AG04450 (cell line): ENCODE results near the gene ANO9. TPM values are rescaled to one million over a fixed set of nuclear protein-coding genes. Genes with fewer than 3 reads are reported as not detected.
A peak's percentile ranks its signal among the peaks of the same experiment; 100 is the strongest.

Experiments used
- CTCF ChIA-PET: fragments of 300-600, 350-600 bp; formaldehyde crosslinking; extraction: SDS; loops from one replicate; lab custom pipeline; 2022; ENCODE audit warnings: antibody characterized with exemption, inconsistent platforms; lab: Charles Lee
- POLR2A ChIA-PET: fragments of 350-600 bp; formaldehyde crosslinking; extraction: SDS; loops from one replicate; lab custom pipeline; 2021; ENCODE audit warnings: antibody characterized with exemption, inconsistent platforms; lab: Yijun Ruan, JAX
- DNase-seq: peaks from one replicate; pipeline ENCODE4 v3.0.0-alpha.2; 2011; ENCODE audit warnings: low read depth, low spot score
- H3K27ac ChIP-seq: one replicate; pipeline ENCODE4 v1.5.1; 2012; ENCODE audit warnings: low read depth, low read length, control low read depth
- H3K27me3 ChIP-seq: one replicate; pipeline ENCODE4 v1.6.0; 2012; ENCODE audit warnings: low read length; ENCODE audit not compliant: control insufficient read depth, insufficient read depth
- H3K4me3 ChIP-seq: 2 replicates; pipeline ENCODE4 v1.5.1; 2011; ENCODE audit warnings: mild to moderate bottlenecking, low read depth, low read length, control low read depth
- H3K9me3 ChIP-seq: 2 replicates; pipeline ENCODE4 v1.5.1; 2012; ENCODE audit warnings: low read length; ENCODE audit not compliant: control insufficient read depth, insufficient read depth
- polyA plus RNA-seq: library from polyadenylated mRNA; depleted of rRNA; stranded (reverse); fragments of >200 nt; gene quantifications from 2 replicates; pipeline ENCODE4 v1.2.3, GENCODE V29; 2011
- TF ChIP-seq, protein P1 (sequence below): IDR thresholded peaks from 2 replicates; pipeline ENCODE4 v1.5.1; 2011; ENCODE audit warnings: low read depth, low read length, control low read depth, inconsistent platforms

Gene ANO9
- polyA plus RNA-seq, 1 experiment: 0.10 TPM

DNA sequence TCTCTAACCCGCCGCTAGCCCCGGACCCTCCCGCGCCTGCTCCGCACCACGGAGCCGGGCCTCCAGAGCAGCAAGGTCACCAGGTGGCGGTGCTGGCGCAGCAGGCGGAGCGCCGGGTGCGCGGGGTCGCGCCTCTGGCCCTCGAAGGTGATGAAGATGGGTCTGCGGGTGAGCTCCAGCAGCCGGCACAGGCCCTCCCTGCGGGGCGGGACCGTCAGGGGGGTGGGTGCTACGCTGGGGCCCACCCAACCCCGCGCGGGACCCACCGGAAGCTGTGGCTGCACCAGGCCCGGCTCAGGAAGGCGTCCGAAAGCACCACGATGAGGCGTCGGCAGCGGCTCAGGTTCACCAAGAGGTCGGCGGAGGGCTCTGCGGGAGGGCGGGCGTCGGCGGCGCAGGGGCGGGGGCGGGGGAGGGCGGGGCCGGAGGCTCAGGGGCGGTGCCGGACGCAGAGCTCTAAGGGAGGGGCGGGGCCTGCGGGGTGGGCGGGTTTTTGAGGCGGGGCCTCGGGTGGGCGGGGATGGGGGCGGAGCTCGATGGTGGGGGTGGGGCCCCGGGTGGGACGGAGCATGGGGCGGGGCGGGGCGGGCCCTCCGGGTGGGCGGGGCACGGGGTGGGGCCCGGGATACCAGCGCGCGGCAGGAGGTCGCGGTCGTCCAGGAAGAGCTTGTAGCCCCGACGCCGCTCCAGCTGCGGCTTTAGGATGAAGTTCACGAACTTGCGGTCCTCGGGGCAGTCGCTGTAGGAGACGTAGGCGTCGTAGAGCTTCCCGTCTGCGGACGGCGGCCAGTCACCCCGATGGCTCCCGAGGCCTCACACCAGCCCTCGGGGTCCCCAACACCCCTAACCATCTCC lies 34.8 kb downstream of the ANO9 start:
- peaks cover 4% of the 10 kb centered on the region; the same call in 1 of the 2 replicates for H3K9me3 ChIP-seq
- H3K4me3 ChIP-seq: peak overlapping the region; percentile 68
- peak; percentile 41 for DNase-seq
- no peak overlapping the region for H3K27ac ChIP-seq
- TF ChIP-seq, protein P1, sequence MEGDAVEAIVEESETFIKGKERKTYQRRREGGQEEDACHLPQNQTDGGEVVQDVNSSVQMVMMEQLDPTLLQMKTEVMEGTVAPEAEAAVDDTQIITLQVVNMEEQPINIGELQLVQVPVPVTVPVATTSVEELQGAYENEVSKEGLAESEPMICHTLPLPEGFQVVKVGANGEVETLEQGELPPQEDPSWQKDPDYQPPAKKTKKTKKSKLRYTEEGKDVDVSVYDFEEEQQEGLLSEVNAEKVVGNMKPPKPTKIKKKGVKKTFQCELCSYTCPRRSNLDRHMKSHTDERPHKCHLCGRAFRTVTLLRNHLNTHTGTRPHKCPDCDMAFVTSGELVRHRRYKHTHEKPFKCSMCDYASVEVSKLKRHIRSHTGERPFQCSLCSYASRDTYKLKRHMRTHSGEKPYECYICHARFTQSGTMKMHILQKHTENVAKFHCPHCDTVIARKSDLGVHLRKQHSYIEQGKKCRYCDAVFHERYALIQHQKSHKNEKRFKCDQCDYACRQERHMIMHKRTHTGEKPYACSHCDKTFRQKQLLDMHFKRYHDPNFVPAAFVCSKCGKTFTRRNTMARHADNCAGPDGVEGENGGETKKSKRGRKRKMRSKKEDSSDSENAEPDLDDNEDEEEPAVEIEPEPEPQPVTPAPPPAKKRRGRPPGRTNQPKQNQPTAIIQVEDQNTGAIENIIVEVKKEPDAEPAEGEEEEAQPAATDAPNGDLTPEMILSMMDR: no peak
- H3K27me3 ChIP-seq: no peaks in the 10 kb centered on the region
- POLR2A ChIA-PET: interaction anchor here (0.5 to 1.3 kb wide), 6 partner anchors 10 to 200 kb away, joined by 3 to 4 read pairs (median 3); partner anchors contain the start of genes BET1L and PKP3
- CTCF ChIA-PET: interaction anchor here (1.0 to 2.1 kb wide), 3 partner anchors 41 to 44 kb away, joined by 3 to 18 read pairs (median 3); no protein-coding TSS in a partner anchor

DNA sequence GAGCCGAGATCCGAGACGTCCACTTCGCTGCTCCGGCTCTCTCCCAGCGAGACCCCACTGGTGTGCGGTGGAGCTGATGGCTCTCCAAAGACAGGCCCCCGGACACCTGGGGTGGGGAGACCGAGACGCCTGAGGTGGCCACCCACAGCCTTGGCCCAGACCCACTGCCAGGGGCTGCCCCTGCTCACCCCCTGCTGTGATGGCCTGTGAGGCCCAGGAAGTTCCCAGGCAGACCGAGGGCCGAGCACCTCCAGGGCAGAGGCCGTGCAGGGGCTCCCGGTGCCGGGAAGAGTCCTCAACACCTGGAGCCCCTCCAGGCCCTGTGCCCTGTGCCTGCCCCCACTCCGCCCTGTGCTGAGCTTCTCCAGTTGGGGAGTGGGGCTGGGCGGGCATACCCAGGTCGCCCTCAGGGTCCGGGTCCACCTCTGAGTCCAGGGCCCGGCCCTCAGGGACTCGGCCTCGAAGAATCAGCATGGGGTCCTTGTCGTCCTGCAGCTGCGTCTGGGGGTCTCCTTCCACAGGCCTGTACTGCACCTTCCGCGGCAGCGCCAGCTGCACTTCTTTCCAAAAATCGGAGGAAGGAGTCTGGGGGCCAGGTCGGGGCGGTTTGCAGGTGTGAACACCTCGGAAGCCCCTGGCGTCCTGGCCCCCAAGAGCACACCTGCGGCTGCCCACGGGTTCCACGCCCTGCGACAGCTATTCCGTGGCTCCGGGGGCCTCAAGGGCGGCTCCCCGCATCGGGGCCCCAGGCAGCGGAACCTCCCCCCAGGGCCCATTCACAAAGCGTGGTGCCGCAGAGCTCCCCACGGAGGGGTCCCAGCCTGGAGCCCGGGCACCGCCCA lies 35.6 kb downstream of the ANO9 start:
- POLR2A ChIA-PET: interaction anchor here (0.5 to 1.3 kb wide), 4 partner anchors 10 to 199 kb away, joined by 3 to 4 read pairs (median 3); partner anchors contain the start of gene BET1L
- Histone ChIP-seq H3K9me3 (peaks cover 4% of the 10 kb centered on the region; the same call in 1 of the 2 replicates), H3K27me3 (no peaks in the 10 kb centered on the region), H3K4me3 (peak overlapping the region; percentile 68), H3K27ac (no peak overlapping the region)
- TF ChIP-seq, protein P1: no peak
- CTCF ChIA-PET: interaction anchor here (1.0 to 2.1 kb wide), 2 partner anchors 42 to 43 kb away, joined by 3 to 18 read pairs; no protein-coding TSS in a partner anchor
- no peak for DNase-seq

DNA sequence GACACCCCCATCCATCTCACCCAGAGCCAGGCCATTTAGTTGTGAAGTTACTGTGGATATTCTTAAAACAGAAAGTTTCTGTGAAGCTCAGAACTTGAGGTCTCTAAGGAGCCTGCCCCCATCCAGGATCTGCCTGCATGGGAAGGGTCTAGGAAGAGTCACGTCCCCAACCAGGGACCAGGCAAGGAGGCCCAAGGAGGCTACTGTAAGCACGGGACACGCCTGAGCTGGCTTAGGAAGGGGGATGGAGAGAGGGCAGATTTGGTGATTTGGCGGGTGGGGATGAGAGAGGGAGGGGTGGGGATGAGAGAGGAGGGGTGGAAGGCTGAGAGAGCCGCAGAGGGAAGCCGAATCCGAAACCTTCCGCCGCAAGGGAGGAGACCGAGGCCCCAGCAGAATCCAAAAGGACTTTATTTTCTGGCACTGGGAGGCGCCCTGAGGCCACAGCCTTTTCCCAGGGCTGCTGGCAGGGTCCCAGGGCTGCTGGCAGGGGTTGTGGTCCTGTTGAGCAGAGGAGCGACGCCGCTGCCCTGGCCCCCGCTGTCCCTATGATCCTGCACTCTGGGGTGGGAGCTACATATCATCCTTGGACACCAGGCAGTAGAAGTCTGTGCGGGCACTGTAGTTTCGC lies 36.4 kb downstream of the ANO9 start:
- Histone ChIP-seq H3K9me3 (peaks cover 4% of the 10 kb centered on the region; the same call in 1 of the 2 replicates), H3K4me3 (no peak overlapping the region), H3K27me3 (no peaks in the 10 kb centered on the region), H3K27ac (no peak overlapping the region)
- CTCF ChIA-PET: interaction anchor here (0.9 to 2.1 kb wide), 2 partner anchors 42 to 43 kb away, joined by 3 to 18 read pairs; no protein-coding TSS in a partner anchor
- DNase-seq: no peak
- POLR2A ChIA-PET: no interaction called here
- TF ChIP-seq, protein P1: no peak

DNA sequence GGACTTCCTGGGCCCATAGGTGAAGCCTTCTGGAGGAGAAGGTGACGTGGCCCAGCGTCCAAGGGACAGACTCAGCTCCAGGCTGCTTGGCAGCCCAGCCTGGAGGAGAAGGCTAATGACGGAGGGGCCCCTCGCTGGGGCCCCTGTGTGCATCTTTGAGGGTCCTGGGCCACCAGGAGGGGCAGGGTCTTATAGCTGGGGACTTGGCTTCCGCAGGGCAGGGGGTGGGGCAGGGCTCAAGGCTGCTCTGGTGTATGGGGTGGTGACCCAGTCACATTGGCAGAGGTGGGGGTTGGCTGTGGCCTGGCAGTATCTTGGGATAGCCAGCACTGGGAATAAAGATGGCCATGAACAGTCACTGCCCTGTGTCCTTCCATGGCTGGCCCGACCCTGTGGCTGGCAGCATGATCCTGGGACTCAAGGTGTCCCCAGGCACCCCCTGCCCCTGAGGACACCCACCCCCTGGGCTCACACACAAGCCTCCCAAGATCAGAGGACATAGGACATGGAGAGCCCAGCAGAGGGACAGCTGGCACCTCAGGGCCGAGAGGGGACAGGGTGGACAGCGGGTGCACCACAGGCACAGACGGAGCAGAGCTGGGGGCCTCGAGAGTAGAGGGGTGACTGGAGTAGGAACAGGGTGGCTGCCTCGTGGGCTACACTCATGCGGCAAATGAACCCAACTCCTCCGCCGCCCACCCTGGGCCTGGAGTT lies 37.1 kb downstream of the ANO9 start:
- CTCF ChIA-PET: interaction anchor here (0.9 kb wide), 1 partner anchor 43 kb away, joined by 3 read pairs; no protein-coding TSS in a partner anchor
- Histone ChIP-seq H3K27me3 (no peaks in the 10 kb centered on the region), H3K4me3 (no peak overlapping the region), H3K27ac (no peak overlapping the region), H3K9me3 (peaks cover 11% of the 10 kb centered on the region)
- DNase-seq: no peak
- POLR2A ChIA-PET: interaction anchor here (0.6 kb wide), 1 partner anchor 44 kb away, joined by 8 read pairs; no protein-coding TSS in a partner anchor
- TF ChIP-seq, protein P1: no peak
